ENCODE measurements around the gene TMEM80.

Gene TMEM80

GRCh38 chr11:702462-703461 is 7.1 kb downstream of the TMEM80 start:
- DNase-seq = no peak

- no peak for DNase-seq
Observed at GRCh38 chr11:703506-703905, 7.9 kb downstream of the TMEM80 start.

GRCh38 chr11:704228-704674 is 8.6 kb downstream of the TMEM80 start:
- no peak for DNase-seq

GRCh38 chr11:704781-705645 is 9.4 kb downstream of the TMEM80 start:
- DNase-seq = no peak

GRCh38 chr11:705646-706438 is 10.2 kb downstream of the TMEM80 start, which contains the start of gene EPS8L2:
TSS of gene EPS8L2 (plus strand) at chr11:706231. CDS start at chr11:709408, 3,177 bp downstream.
- no peak for DNase-seq

GRCh38 chr11:706439-706956 is 10.9 kb downstream of the TMEM80 start:
- no peak for DNase-seq

GRCh38 chr11:706957-707816 is 11.6 kb downstream of the TMEM80 start:
- peak; percentile 90 for DNase-seq

GRCh38 chr11:707817-708420 is 12.3 kb downstream of the TMEM80 start:
- peak; percentile 69 for DNase-seq

- DNase-seq = peak; percentile 34
Observed at GRCh38 chr11:708511-708910, 12.9 kb downstream of the TMEM80 start.

- no peak for DNase-seq
Observed at GRCh38 chr11:709109-709997, 13.7 kb downstream of the TMEM80 start.

- DNase-seq = no peak
Observed at GRCh38 chr11:714436-714835, 18.8 kb downstream of the TMEM80 start.

- no peak for DNase-seq
Observed at GRCh38 chr11:719214-720016, 23.8 kb downstream of the TMEM80 start.

- no peak for DNase-seq
Observed at GRCh38 chr11:720017-720641, 24.5 kb downstream of the TMEM80 start.

- DNase-seq = peak; percentile 79
Observed at GRCh38 chr11:720642-721246, 25.1 kb downstream of the TMEM80 start.

GRCh38 chr11:721247-721740 is 25.7 kb downstream of the TMEM80 start:
- DNase-seq = peak; percentile 25

GRCh38 chr11:721741-722345 is 26.2 kb downstream of the TMEM80 start:
- DNase-seq = peak; percentile 69

- DNase-seq = peak; percentile 38
Observed at GRCh38 chr11:722346-722811, 26.8 kb downstream of the TMEM80 start.

Data from 8988T (cell line).